Smooth muscle cell of bladder (primary cell): ENCODE data around the gene HRH1. TPM values are rescaled to one million over a fixed set of nuclear protein-coding genes. Genes with fewer than 3 reads are reported as not detected.

Experiments
- total RNA-seq: library from RNA; depleted of rRNA; stranded (reverse); fragments of >200 nt; gene quantifications from 2 replicates; pipeline ENCODE4 v1.2.3, GENCODE V29; 2014

HRH1 gene
- total RNA-seq = 29.0 and 37.0 TPM in 2 replicates

GRCh38 chr3:11154036-11154952, at the start of gene HRH1:
Gene HRH1, plus strand, starts transcription at chr3:11154493. Its CDS starts 104,545 bp downstream, at chr3:11259038.

GRCh38 chr3:11271986-11272904, 118.0 kb downstream of the HRH1 start, which contains the start of gene ATG7:
Gene ATG7, plus strand, starts transcription at chr3:11272397. Its CDS starts 26,299 bp downstream, at chr3:11298696.

Other genes starting within 250 kb of the HRH1 start
- gene SLC6A1, start 161.7 kb upstream of the HRH1 start, total RNA-seq = under 0.01 TPM in 1 of 2 replicates, not detected in the other
- gene ATG7, start 117.9 kb downstream of the HRH1 start, total RNA-seq = 62.6 and 65.1 TPM in 2 replicates